MCF 10A (cell line): ENCODE measurements around the gene CDH10. TPM values are rescaled to one million over a fixed set of nuclear protein-coding genes. Genes with fewer than 3 reads are reported as not detected.

ENCODE experiments used
- BruUV-seq: library from RNA; stranded (reverse); fragments of 400-500 nt; replicated peaks from 2 replicates; lab custom pipeline; 2021; lab: Mats Ljungman, UMichigan
- CTCF ChIA-PET: fragments of 300-600 bp; sonication (Branson Sonifier 250); formaldehyde crosslinking; extraction: SDS; loops from one replicate; lab custom pipeline; 2021; ENCODE audit warnings: antibody characterized with exemption, inconsistent platforms; lab: Yijun Ruan, JAX
- POLR2A ChIA-PET: fragments of 300-600, 350-650 bp; sonication (Branson Sonifier 250); formaldehyde crosslinking; extraction: SDS; loops from one replicate; lab custom pipeline; 2020; ENCODE audit warnings: antibody characterized with exemption, inconsistent platforms; lab: Yijun Ruan, JAX
- DNase-seq: peaks from one replicate; pipeline ENCODE4 v3.0.0-alpha.2; 2018; ENCODE audit not compliant: unreplicated experiment
- H3K27ac Mint-ChIP-seq: one replicate; pipeline ENCODE4 v1.8.0; 2022; ENCODE audit warnings: mild to moderate bottlenecking, low read depth, mixed read lengths; ENCODE audit not compliant: unreplicated experiment
- H3K27me3 Mint-ChIP-seq: one replicate; pipeline ENCODE4 v1.8.0; 2022; ENCODE audit warnings: mixed read lengths; ENCODE audit not compliant: insufficient read depth, unreplicated experiment
- H3K36me3 Mint-ChIP-seq: one replicate; pipeline ENCODE4 v1.8.0; 2022; ENCODE audit warnings: mild to moderate bottlenecking, moderate library complexity, mixed read lengths; ENCODE audit not compliant: insufficient read depth, unreplicated experiment
- H3K4me1 Mint-ChIP-seq: one replicate; pipeline ENCODE4 v1.8.0; 2022; ENCODE audit warnings: mixed read lengths; ENCODE audit not compliant: insufficient read depth, unreplicated experiment
- H3K4me3 Mint-ChIP-seq: one replicate; pipeline ENCODE4 v1.8.0; 2022; ENCODE audit warnings: mild to moderate bottlenecking, moderate library complexity, mixed read lengths; ENCODE audit not compliant: unreplicated experiment
- H3K9me3 Mint-ChIP-seq: one replicate; pipeline ENCODE4 v1.8.0; 2022; ENCODE audit warnings: mixed read lengths; ENCODE audit not compliant: unreplicated experiment
- CTCF ChIP-seq: fragments of 200-600 bp; IDR thresholded peaks from one replicate; pipeline ENCODE4 v1.8.0; 2022; ENCODE audit warnings: antibody characterized with exemption, mild to moderate bottlenecking; ENCODE audit not compliant: unreplicated experiment
- intact Hi-C: fragments of 100-400 bp; cut with micrococcal nuclease; formaldehyde crosslinking; loops from 2 replicates; pipeline ENCODE4 v1.14.1; 2022
- total RNA-seq: library from RNA; stranded (reverse); gene quantifications from 2 replicates; pipeline ENCODE4 v1.2.3, GENCODE V29; 2022

CDH10 gene
- total RNA-seq, 1 experiment from 2014 or later = 0.33 TPM

- no peak for DNase-seq
- POLR2A ChIA-PET = no interaction called here
- no peaks in the 10 kb centered on the region for H3K27me3 Mint-ChIP-seq
- H3K27ac Mint-ChIP-seq = no peak overlapping the region
- H3K9me3 Mint-ChIP-seq = no peaks in the 10 kb centered on the region
- H3K4me3 Mint-ChIP-seq = no peak overlapping the region
- H3K4me1 Mint-ChIP-seq = no peaks in the 10 kb centered on the region
- intact Hi-C loops = no loop called here
- H3K36me3 Mint-ChIP-seq = no peaks in the 10 kb centered on the region
- no TSS peak for BruUV-seq
- no peak for TF ChIP-seq CTCF
- CTCF ChIA-PET = no interaction called here
Observed at GRCh38 chr5:24555229-24555628, 89.5 kb downstream of the CDH10 start.

- intact Hi-C loops = no loop called here
- no peak for DNase-seq
- no peak overlapping the region for H3K27ac Mint-ChIP-seq
- no peaks in the 10 kb centered on the region for H3K27me3 Mint-ChIP-seq
- no peak overlapping the region for H3K4me3 Mint-ChIP-seq
- no TSS peak for BruUV-seq
- peaks cover 7% of the 10 kb centered on the region for H3K4me1 Mint-ChIP-seq
- no peaks in the 10 kb centered on the region for H3K36me3 Mint-ChIP-seq
- no peaks in the 10 kb centered on the region for H3K9me3 Mint-ChIP-seq
- ChIA-PET POLR2A (no interaction called here), CTCF (no interaction called here)
- TF ChIP-seq CTCF = no peak
Observed at GRCh38 chr5:24547132-24547531, 97.6 kb downstream of the CDH10 start.

- H3K4me1 Mint-ChIP-seq = no peaks in the 10 kb centered on the region
- H3K27ac Mint-ChIP-seq = no peak overlapping the region
- H3K9me3 Mint-ChIP-seq = no peaks in the 10 kb centered on the region
- no peaks in the 10 kb centered on the region for H3K36me3 Mint-ChIP-seq
- TF ChIP-seq CTCF = no peak
- ChIA-PET CTCF (interaction anchor here (0.8 kb wide), 1 partner anchor 32 kb away, joined by 4 read pairs; no protein-coding TSS in a partner anchor), POLR2A (interaction anchor here (0.6 kb wide), 1 partner anchor 47 kb away, joined by 3 read pairs; no protein-coding TSS in a partner anchor)
- no peaks in the 10 kb centered on the region for H3K27me3 Mint-ChIP-seq
- no TSS peak for BruUV-seq
- peak; percentile 46 for DNase-seq
- intact Hi-C loops = no loop called here
- H3K4me3 Mint-ChIP-seq = no peak overlapping the region
Observed at GRCh38 chr5:24539613-24540012, 105.2 kb downstream of the CDH10 start.

- CTCF ChIA-PET = no interaction called here
- no TSS peak for BruUV-seq
- no peak for DNase-seq
Observed at GRCh38 chr5:24538346-24538745, 106.4 kb downstream of the CDH10 start.

More at GRCh38 chr5:24538346-24538745, 106.4 kb downstream of the CDH10 start:
- POLR2A ChIA-PET = no interaction called here
- H3K27me3 Mint-ChIP-seq = no peaks in the 10 kb centered on the region
- H3K27ac Mint-ChIP-seq = no peak overlapping the region
- intact Hi-C loops = no loop called here
- no peaks in the 10 kb centered on the region for H3K9me3 Mint-ChIP-seq
- no peak for TF ChIP-seq CTCF
- no peak overlapping the region for H3K4me3 Mint-ChIP-seq
- no peaks in the 10 kb centered on the region for H3K4me1 Mint-ChIP-seq
- no peaks in the 10 kb centered on the region for H3K36me3 Mint-ChIP-seq
